Stomach (tissue), 9 donors: ENCODE results near the gene MIPOL1. TPM values are rescaled to one million over a fixed set of nuclear protein-coding genes. Genes with fewer than 3 reads are reported as not detected.

Experiments used
- DNase-seq, 2 donors: peaks; one replicate each; pipeline versions ENCODE4 v3.0.0 to v3.0.0-alpha.2; 2013 to 2019
- H3K27ac ChIP-seq, 5 donors: fragments of 200-600 bp in 4 of 5; sonication (generic) in 4 of 5; one replicate each; pipeline ENCODE4 v1.5.1; 2013 to 2019; ENCODE audit warnings: mild to moderate bottlenecking in 1 of 5, moderate library complexity in 1 of 5
- H3K27me3 ChIP-seq, 3 donors: fragments of 200-600 bp; sonication (generic); one replicate each; pipeline ENCODE4 v1.5.1; 2017 to 2019; ENCODE audit warnings: mixed run types in 1 of 3
- H3K36me3 ChIP-seq, 4 donors: fragments of 200-600 bp; sonication (generic); 1 replicate in 3 of 4; 2 replicates in 1 of 4; pipeline ENCODE4 v1.5.1; 2016 to 2019
- H3K4me1 ChIP-seq, 4 donors: fragments of 200-600 bp; sonication (generic); one replicate each; pipeline ENCODE4 v1.5.1; 2016 to 2019
- H3K4me3 ChIP-seq, 4 donors: fragments of 200-600 bp; sonication (generic) in 3 of 4; one replicate each; pipeline ENCODE4 v1.5.1; 2016 to 2019; ENCODE audit warnings: mild to moderate bottlenecking in 1 of 4
- H3K9me3 ChIP-seq, 4 donors: fragments of 200-600 bp; sonication (generic); one replicate each; pipeline ENCODE4 v1.5.1; 2016 to 2019
- CTCF ChIP-seq, 7 experiments: fragments of 450-650 bp in 4 of 7; fragments of 200-600 bp in 3 of 7; sonication (generic) in 3 of 7; IDR thresholded peaks; one replicate each; pipeline ENCODE4 v1.5.1; 2016 to 2019; ENCODE audit warnings: antibody characterized with exemption in 7 of 7, control low read depth in 2 of 7, mild to moderate bottlenecking in 1 of 7
- EP300 ChIP-seq: sonication (generic); formaldehyde crosslinking; IDR thresholded peaks from one replicate; pipeline ENCODE4 v1.6.1; 2017; ENCODE audit warnings: antibody characterized with exemption
- POLR2A ChIP-seq, 4 donors: fragments of 450-650 bp; IDR thresholded peaks; one replicate each; pipeline ENCODE4 v1.6.1; 2016; ENCODE audit warnings: antibody characterized with exemption in 4 of 4, control low read depth in 2 of 4, mild to moderate bottlenecking in 1 of 4, moderate library complexity in 1 of 4
- POLR2AphosphoS5 ChIP-seq, 3 donors: sonication (generic); formaldehyde crosslinking; IDR thresholded peaks; one replicate each; pipeline ENCODE4 v1.6.1; 2016; ENCODE audit warnings: antibody characterized with exemption in 3 of 3
- WGBS, 5 donors: extraction: QIAGEN DNeasy Blood & Tissue Kit in 3 of 5; methylation state at CpG; one replicate each; pipeline versions ENCODE4 v1.1.5 to v1.1.7; 2013 to 2018; 5-methylcytosine and 5-hydroxymethylcytosine counted together
- intact Hi-C: fragments of 100-400 bp; cut with DNase I; formaldehyde crosslinking; loops from one replicate; pipeline ENCODE4 v1.15.1; 2023; ENCODE audit warnings: low total_unique reads
- polyA plus RNA-seq, 3 donors: library from polyadenylated mRNA; stranded (reverse); fragments of 200-250 nt; gene quantifications; one replicate each; pipeline ENCODE4 v1.2.3, GENCODE V29; 2013
- total RNA-seq, 5 donors: library from RNA; depleted of rRNA; stranded (reverse); fragments of >200 nt; gene quantifications; one replicate each; pipeline versions ENCODE4 v1.1.0 to v1.2.3, GENCODE V29; 2014 to 2016
- donor health status: healthy with polysubstance abuse.
- donor health status: Bipolar disorder and iron deficiency.
- donor health status: healthy.

Gene MIPOL1
- total and polyA plus RNA-seq, 8 donors: 2.2 to 133 (median 15.8) TPM

- H3K27ac ChIP-seq: no peak overlapping the region
- no peaks in the 10 kb centered on the region for H3K36me3 ChIP-seq
- intact Hi-C loops: no loop called here
- no peak overlapping the region for H3K4me3 ChIP-seq
- H3K4me1 ChIP-seq: no peaks in the 10 kb centered on the region
- no peaks in the 10 kb centered on the region for H3K27me3 ChIP-seq
- 87 to 93% (median 92%) methylated on average over 4 of the region's 4 CpGs for WGBS, 5 donors
- no peak for DNase-seq
- peaks cover 0 to 4% (median 0%) of the 10 kb centered on the region in 4 donors for H3K9me3 ChIP-seq
- no peak for TF ChIP-seq CTCF (IDR thresholded peaks at IDR 0.05)
- no peak for TF ChIP-seq POLR2AphosphoS5 (IDR thresholded peaks at IDR 0.05)
- no peak for TF ChIP-seq EP300
- no peak for TF ChIP-seq POLR2A (IDR thresholded peaks at IDR 0.05)
Observed at GRCh38 chr14:37558740-37559139, 361.0 kb downstream of the MIPOL1 start.

GRCh38 chr14:37559386-37559785, 361.6 kb downstream of the MIPOL1 start:
- 82 to 92% (median 87%) methylated on average over 6 of the region's 6 CpGs for WGBS, 5 donors
- no peak for DNase-seq
- Histone ChIP-seq H3K27ac (no peak overlapping the region), H3K4me3 (no peak overlapping the region), H3K4me1 (no peaks in the 10 kb centered on the region), H3K27me3 (no peaks in the 10 kb centered on the region), H3K9me3 (no peaks in the 10 kb centered on the region), H3K36me3 (no peaks in the 10 kb centered on the region)
- TF ChIP-seq POLR2A (IDR thresholded peaks at IDR 0.05) (no peak), POLR2AphosphoS5 (IDR thresholded peaks at IDR 0.05) (no peak), CTCF (IDR thresholded peaks at IDR 0.05) (no peak)
- intact Hi-C loops: no loop called here

- Histone ChIP-seq H3K27me3 (no peaks in the 10 kb centered on the region), H3K27ac (no peak overlapping the region), H3K9me3 (no peaks in the 10 kb centered on the region), H3K36me3 (no peaks in the 10 kb centered on the region), H3K4me1 (no peaks in the 10 kb centered on the region), H3K4me3 (no peak overlapping the region)
- TF ChIP-seq EP300 (no peak), POLR2A (IDR thresholded peaks at IDR 0.05) (no peak)
- no peak for DNase-seq
- 76 to 91% (median 85%) methylated on average over 2 of the region's 2 CpGs for WGBS, 5 donors
- intact Hi-C loops: no loop called here
Observed at GRCh38 chr14:37563189-37563588, 365.5 kb downstream of the MIPOL1 start.

GRCh38 chr14:37565550-37565949, 367.8 kb downstream of the MIPOL1 start:
- peaks cover 0 to 5% (median 0%) of the 10 kb centered on the region in 4 donors for H3K4me1 ChIP-seq
- H3K36me3 ChIP-seq: no peaks in the 10 kb centered on the region
- 38 to 59% (median 40%) methylated on average over 1 of the region's 1 CpG for WGBS, 5 donors
- H3K27ac ChIP-seq: peak overlapping the region in 3 of 5 donors; percentile 11 to 74 (median 67)
- DNase-seq: no peak
- no peaks in the 10 kb centered on the region for H3K27me3 ChIP-seq
- H3K4me3 ChIP-seq: no peak overlapping the region
- intact Hi-C loops: no loop called here
- no peaks in the 10 kb centered on the region for H3K9me3 ChIP-seq
- TF ChIP-seq CTCF (IDR thresholded peaks at IDR 0.05): no peak
- TF ChIP-seq POLR2A (IDR thresholded peaks at IDR 0.05): no peak
- TF ChIP-seq POLR2AphosphoS5 (IDR thresholded peaks at IDR 0.05): no peak
- no peak for TF ChIP-seq EP300

- intact Hi-C loops: no loop called here
- no peak for TF ChIP-seq POLR2A (IDR thresholded peaks at IDR 0.05)
- no peak for TF ChIP-seq EP300
- TF ChIP-seq POLR2AphosphoS5 (IDR thresholded peaks at IDR 0.05): peak in 1 of 3 donors; percentile 70
- H3K4me1 ChIP-seq: peaks cover 0 to 5% (median 0%) of the 10 kb centered on the region in 4 donors
- 16 to 27% (median 25%) methylated on average over 3 of the region's 3 CpGs for WGBS, 5 donors
- no peaks in the 10 kb centered on the region for H3K9me3 ChIP-seq
- no peaks in the 10 kb centered on the region for H3K27me3 ChIP-seq
- H3K27ac ChIP-seq: peak overlapping the region; percentile 45 to 74 (median 69)
- H3K4me3 ChIP-seq: peak overlapping the region in 2 of 4 donors; percentile 13 to 20
- DNase-seq: peak in 1 of 2 donors; percentile 57
- no peaks in the 10 kb centered on the region for H3K36me3 ChIP-seq
Observed at GRCh38 chr14:37566811-37567371, 369.2 kb downstream of the MIPOL1 start.
